ENCODE data around the gene DDHD1.
"Not testable (repeated sequence)": the region's sequence is repeated elsewhere in the genome, so short reads cannot be mapped to it uniquely, and the experiment has no call there.

The DDHD1 gene

GRCh38 chr14:53180272-53181221, 27.4 kb upstream of the DDHD1 start:
- no peaks in the 10 kb centered on the region for H3K36me3 ChIP-seq (ENCODE audit: control insufficient read depth, insufficient read depth, low read length)
- H3K4me3 ChIP-seq (ENCODE audit: low read length) = no peak overlapping the region
- WGBS (ENCODE audit: insufficient coverage, insufficient read length) = no CpG with 5 or more reads among the region's 13 CpGs
- no peaks in the 10 kb centered on the region for H3K9me3 ChIP-seq (ENCODE audit: control insufficient read depth, insufficient read depth, low read length)
- no peak for DNase-seq (ENCODE audit: low read depth, low spot score)
- no peaks in the 10 kb centered on the region for H3K4me1 ChIP-seq (ENCODE audit: control insufficient read depth, insufficient read depth, low read length)
- no peaks in the 10 kb centered on the region for H3K27me3 ChIP-seq (ENCODE audit: control insufficient read depth, insufficient read depth, low read length)
- no peak overlapping the region for H3K27ac ChIP-seq (ENCODE audit: low read length)

GRCh38 chr14:53179486-53180005, 26.4 kb upstream of the DDHD1 start:
- not testable (repeated sequence) for H3K27me3 ChIP-seq (ENCODE audit: control insufficient read depth, insufficient read depth, low read length); H3K27ac ChIP-seq (ENCODE audit: low read length); DNase-seq (ENCODE audit: low read depth, low spot score); H3K9me3 ChIP-seq (ENCODE audit: control insufficient read depth, insufficient read depth, low read length); H3K36me3 ChIP-seq (ENCODE audit: control insufficient read depth, insufficient read depth, low read length); H3K4me1 ChIP-seq (ENCODE audit: control insufficient read depth, insufficient read depth, low read length); H3K4me3 ChIP-seq (ENCODE audit: low read length)
- WGBS (ENCODE audit: insufficient coverage, insufficient read length) = no CpG with 5 or more reads among the region's 2 CpGs

GRCh38 chr14:53175375-53175774, 22.3 kb upstream of the DDHD1 start:
- no CpG with 5 or more reads among the region's 4 CpGs for WGBS (ENCODE audit: insufficient coverage, insufficient read length)
- Histone ChIP-seq H3K27me3 (ENCODE audit: control insufficient read depth, insufficient read depth, low read length) (no peaks in the 10 kb centered on the region), H3K4me3 (ENCODE audit: low read length) (no peak overlapping the region), H3K9me3 (ENCODE audit: control insufficient read depth, insufficient read depth, low read length) (no peaks in the 10 kb centered on the region), H3K4me1 (ENCODE audit: control insufficient read depth, insufficient read depth, low read length) (no peaks in the 10 kb centered on the region), H3K27ac (ENCODE audit: low read length) (no peak overlapping the region), H3K36me3 (ENCODE audit: control insufficient read depth, insufficient read depth, low read length) (no peaks in the 10 kb centered on the region)
- DNase-seq (ENCODE audit: low read depth, low spot score) = no peak

- Histone ChIP-seq H3K4me3 (ENCODE audit: low read length) (no peak overlapping the region), H3K4me1 (ENCODE audit: control insufficient read depth, insufficient read depth, low read length) (no peaks in the 10 kb centered on the region), H3K27me3 (ENCODE audit: control insufficient read depth, insufficient read depth, low read length) (no peaks in the 10 kb centered on the region), H3K9me3 (ENCODE audit: control insufficient read depth, insufficient read depth, low read length) (no peaks in the 10 kb centered on the region), H3K36me3 (ENCODE audit: control insufficient read depth, insufficient read depth, low read length) (no peaks in the 10 kb centered on the region), H3K27ac (ENCODE audit: low read length) (no peak overlapping the region)
- no peak for DNase-seq (ENCODE audit: low read depth, low spot score)
- no CpG with 5 or more reads among the region's 4 CpGs for WGBS (ENCODE audit: insufficient coverage, insufficient read length)
These were observed 21.8 kb upstream of the DDHD1 start for GRCh38 chr14:53174918-53175317.

GRCh38 chr14:53168786-53169185, 15.7 kb upstream of the DDHD1 start:
- no peak for DNase-seq (ENCODE audit: low read depth, low spot score)
- Histone ChIP-seq H3K27me3 (ENCODE audit: control insufficient read depth, insufficient read depth, low read length) (no peaks in the 10 kb centered on the region), H3K36me3 (ENCODE audit: control insufficient read depth, insufficient read depth, low read length) (no peaks in the 10 kb centered on the region), H3K4me1 (ENCODE audit: control insufficient read depth, insufficient read depth, low read length) (no peaks in the 10 kb centered on the region), H3K9me3 (ENCODE audit: control insufficient read depth, insufficient read depth, low read length) (no peaks in the 10 kb centered on the region), H3K4me3 (ENCODE audit: low read length) (no peak overlapping the region), H3K27ac (ENCODE audit: low read length) (no peak overlapping the region)
- WGBS (ENCODE audit: insufficient coverage, insufficient read length) = no CpG with 5 or more reads among the region's 9 CpGs

- Histone ChIP-seq H3K27ac (ENCODE audit: low read length) (no peak overlapping the region), H3K9me3 (ENCODE audit: control insufficient read depth, insufficient read depth, low read length) (no peaks in the 10 kb centered on the region), H3K36me3 (ENCODE audit: control insufficient read depth, insufficient read depth, low read length) (no peaks in the 10 kb centered on the region), H3K27me3 (ENCODE audit: control insufficient read depth, insufficient read depth, low read length) (no peaks in the 10 kb centered on the region), H3K4me1 (ENCODE audit: control insufficient read depth, insufficient read depth, low read length) (no peaks in the 10 kb centered on the region), H3K4me3 (ENCODE audit: low read length) (no peak overlapping the region)
- no CpG with 5 or more reads among the region's 4 CpGs for WGBS (ENCODE audit: insufficient coverage, insufficient read length)
- no peak for DNase-seq (ENCODE audit: low read depth, low spot score)
These were observed 14.6 kb upstream of the DDHD1 start for GRCh38 chr14:53167602-53168328.

GRCh38 chr14:53161758-53162435, 8.8 kb upstream of the DDHD1 start:
- no peak for DNase-seq (ENCODE audit: low read depth, low spot score)
- WGBS (ENCODE audit: insufficient coverage, insufficient read length) = no CpG with 5 or more reads among the region's 2 CpGs
- no peak overlapping the region for H3K27ac ChIP-seq (ENCODE audit: low read length)

GRCh38 chr14:53156238-53156637, 3.1 kb upstream of the DDHD1 start:
- Histone ChIP-seq H3K9me3 (ENCODE audit: control insufficient read depth, insufficient read depth, low read length) (no peaks in the 10 kb centered on the region), H3K36me3 (ENCODE audit: control insufficient read depth, insufficient read depth, low read length) (no peaks in the 10 kb centered on the region), H3K27ac (ENCODE audit: low read length) (no peak overlapping the region), H3K4me3 (ENCODE audit: low read length) (no peak overlapping the region), H3K4me1 (ENCODE audit: control insufficient read depth, insufficient read depth, low read length) (no peaks in the 10 kb centered on the region), H3K27me3 (ENCODE audit: control insufficient read depth, insufficient read depth, low read length) (no peaks in the 10 kb centered on the region; the same call in 1 of the 2 replicates)
- no CpG with 5 or more reads among the region's 4 CpGs for WGBS (ENCODE audit: insufficient coverage, insufficient read length)
- DNase-seq (ENCODE audit: low read depth, low spot score) = no peak

More at GRCh38 chr14:53161758-53162435, 8.8 kb upstream of the DDHD1 start:
- Histone ChIP-seq H3K36me3 (ENCODE audit: control insufficient read depth, insufficient read depth, low read length) (no peaks in the 10 kb centered on the region), H3K9me3 (ENCODE audit: control insufficient read depth, insufficient read depth, low read length) (no peaks in the 10 kb centered on the region), H3K27me3 (ENCODE audit: control insufficient read depth, insufficient read depth, low read length) (no peaks in the 10 kb centered on the region), H3K4me3 (ENCODE audit: low read length) (no peak overlapping the region), H3K4me1 (ENCODE audit: control insufficient read depth, insufficient read depth, low read length) (no peaks in the 10 kb centered on the region)

GRCh38 chr14:53153702-53154112, 584 bp upstream of the DDHD1 start:
- Histone ChIP-seq H3K4me3 (ENCODE audit: low read length) (no peak overlapping the region; the same call in 1 of the 2 replicates), H3K27me3 (ENCODE audit: control insufficient read depth, insufficient read depth, low read length) (no peaks in the 10 kb centered on the region; the same call in 1 of the 2 replicates), H3K27ac (ENCODE audit: low read length) (no peak overlapping the region), H3K9me3 (ENCODE audit: control insufficient read depth, insufficient read depth, low read length) (no peaks in the 10 kb centered on the region), H3K4me1 (ENCODE audit: control insufficient read depth, insufficient read depth, low read length) (no peaks in the 10 kb centered on the region), H3K36me3 (ENCODE audit: control insufficient read depth, insufficient read depth, low read length) (no peaks in the 10 kb centered on the region)
- whole genome bisulfite sequencing (ENCODE audit: insufficient coverage, insufficient read length) = no CpG with 5 or more reads among the region's 4 CpGs
- DNase-seq (ENCODE audit: low read depth, low spot score) = no peak

Measured in iPS DF 6.9 (cell line).